H9 (cell line): Measurements from ENCODE around the gene AP1B1. TPM values are rescaled to one million over a fixed set of nuclear protein-coding genes. Genes with fewer than 3 reads are reported as not detected.

Experiments used
- DNase-seq: peaks from one replicate; pipeline ENCODE4 v3.0.0-alpha.2; 2017
- H2AFZ ChIP-seq: one replicate; pipeline ENCODE4 v1.6.1; 2013; ENCODE audit warnings: mild to moderate bottlenecking, low read length, control low read depth, moderate library complexity
- H2AK5ac ChIP-seq: 2 replicates; pipeline ENCODE4 v1.6.1; 2013; ENCODE audit warnings: low read length, control low read depth, mixed read lengths; ENCODE audit not compliant: insufficient read length
- H2BK120ac ChIP-seq: one replicate; pipeline ENCODE4 v1.6.1; 2013; ENCODE audit warnings: low read depth, mild to moderate bottlenecking, low read length, control low read depth, inconsistent platforms; ENCODE audit not compliant: poor library complexity, severe bottlenecking
- H2BK12ac ChIP-seq: 2 replicates; pipeline ENCODE4 v1.6.1; 2013; ENCODE audit warnings: low read length, control low read depth, mixed read lengths, low read depth; ENCODE audit not compliant: insufficient read length
- H2BK15ac ChIP-seq: 2 replicates; pipeline ENCODE4 v1.6.1; 2013; ENCODE audit warnings: low read depth, low read length, control low read depth
- H2BK20ac ChIP-seq: one replicate; pipeline ENCODE4 v1.6.1; 2013; ENCODE audit warnings: low read depth, mild to moderate bottlenecking, low read length, control low read depth, inconsistent platforms; ENCODE audit not compliant: poor library complexity, severe bottlenecking
- H2BK5ac ChIP-seq: 2 replicates; pipeline ENCODE4 v1.6.1; 2013; ENCODE audit warnings: low read length, control low read depth, mixed read lengths; ENCODE audit not compliant: insufficient read length
- H3K14ac ChIP-seq: 2 replicates; pipeline ENCODE4 v1.6.1; 2013; ENCODE audit warnings: low read length, control low read depth; ENCODE audit not compliant: insufficient read depth
- H3K18ac ChIP-seq: 2 replicates; pipeline ENCODE4 v1.6.1; 2013; ENCODE audit warnings: low read depth, mild to moderate bottlenecking, mixed read lengths, low read length, control low read depth; ENCODE audit not compliant: insufficient read length
- H3K23ac ChIP-seq: 2 replicates; pipeline ENCODE4 v1.6.1; 2013; ENCODE audit warnings: low read length, control low read depth, mixed read lengths, low read depth; ENCODE audit not compliant: insufficient read length
- H3K23me2 ChIP-seq: 2 replicates; pipeline ENCODE4 v1.6.1; 2013; ENCODE audit warnings: low read depth, mild to moderate bottlenecking, mixed read lengths, low read length, control low read depth; ENCODE audit not compliant: insufficient read length, poor library complexity, severe bottlenecking
- H3K27ac ChIP-seq: 2 replicates; pipeline ENCODE4 v1.5.1; 2013; ENCODE audit warnings: low read length, control low read depth, mixed read lengths, low read depth; ENCODE audit not compliant: insufficient read length
- H3K27me3 ChIP-seq: 2 replicates; pipeline ENCODE4 v1.6.1; 2013; ENCODE audit warnings: low read length, control low read depth, inconsistent platforms; ENCODE audit not compliant: insufficient read depth
- H3K4ac ChIP-seq: 2 replicates; pipeline ENCODE4 v1.6.1; 2013; ENCODE audit warnings: low read depth, mild to moderate bottlenecking, control low read depth, inconsistent platforms, low read length, moderate library complexity
- H3K4me1 ChIP-seq: 2 replicates; pipeline ENCODE4 v1.6.1; 2013; ENCODE audit warnings: low read length, control low read depth, inconsistent platforms; ENCODE audit not compliant: insufficient read depth
- H3K4me2 ChIP-seq: 2 replicates; pipeline ENCODE4 v1.6.1; 2013; ENCODE audit warnings: low read length, control low read depth, mixed read lengths; ENCODE audit not compliant: insufficient read length, insufficient read depth
- H3K56ac ChIP-seq: 2 replicates; pipeline ENCODE4 v1.6.1; 2013; ENCODE audit warnings: low read depth, mild to moderate bottlenecking, mixed read lengths, low read length, control low read depth; ENCODE audit not compliant: insufficient read length
- H3K79me1 ChIP-seq: 2 replicates; pipeline ENCODE4 v1.6.1; 2013; ENCODE audit warnings: low read depth, mild to moderate bottlenecking, moderate library complexity, low read length, control low read depth, inconsistent platforms; ENCODE audit not compliant: insufficient read depth, poor library complexity, severe bottlenecking
- H3K79me2 ChIP-seq: 2 replicates; pipeline ENCODE4 v1.6.1; 2013; ENCODE audit warnings: low read length, control low read depth, inconsistent platforms; ENCODE audit not compliant: insufficient read depth
- H3K9ac ChIP-seq: 2 replicates; pipeline ENCODE4 v1.6.1; 2013; ENCODE audit warnings: low read length, control low read depth, mixed read lengths; ENCODE audit not compliant: insufficient read length; ENCODE audit errors: extremely low read depth
- H3K9me3 ChIP-seq: one replicate; pipeline ENCODE4 v1.6.1; 2013; ENCODE audit warnings: low read depth, low read length, inconsistent platforms; ENCODE audit not compliant: control insufficient read depth
- H3T11ph ChIP-seq: one replicate; pipeline ENCODE4 v1.6.1; 2013; ENCODE audit warnings: mild to moderate bottlenecking, low read length, control low read depth, inconsistent platforms
- H4K20me1 ChIP-seq: one replicate; pipeline ENCODE4 v1.6.1; 2013; ENCODE audit not compliant: control insufficient read depth, insufficient read length, insufficient read depth
- H4K5ac ChIP-seq: 2 replicates; pipeline ENCODE4 v1.6.1; 2013; ENCODE audit warnings: low read depth, mild to moderate bottlenecking, mixed read lengths, low read length, control low read depth; ENCODE audit not compliant: insufficient read length
- H4K8ac ChIP-seq: replicated peaks from 2 replicates; pipeline ENCODE4 v1.6.1; 2013; ENCODE audit warnings: low read length, control low read depth, mixed read lengths, low read depth; ENCODE audit not compliant: insufficient read length
- H4K91ac ChIP-seq: 2 replicates; pipeline ENCODE4 v1.6.1; 2013; ENCODE audit warnings: low read depth, mild to moderate bottlenecking, moderate library complexity, mixed read lengths, low read length, control low read depth; ENCODE audit not compliant: insufficient read length
- H3K27ac Mint-ChIP-seq, 3 experiments: 2 replicates in 2 of 3; 3 replicates in 1 of 3; pipeline ENCODE4 v1.8.0; 2020 to 2021; ENCODE audit warnings: mixed read lengths in 3 of 3, mild to moderate bottlenecking in 1 of 3, moderate library complexity in 1 of 3
- H3K27me3 Mint-ChIP-seq: 2 replicates; pipeline ENCODE4 v1.8.0; 2021; ENCODE audit warnings: low read depth, mild to moderate bottlenecking, moderate library complexity, mixed read lengths
- H3K36me3 Mint-ChIP-seq, 3 experiments: 2 replicates in 2 of 3; 3 replicates in 1 of 3; pipeline ENCODE4 v1.8.0; 2020 to 2021; ENCODE audit warnings: low read depth in 3 of 3, mixed read lengths in 3 of 3; ENCODE audit not compliant: insufficient read depth in 1 of 3
- H3K4me1 Mint-ChIP-seq, 2 experiments: 2 replicates each; pipeline ENCODE4 v1.8.0; 2020; ENCODE audit warnings: mixed read lengths in 2 of 2
- H3K4me3 Mint-ChIP-seq, 2 experiments: 2 replicates in 1 of 2; 3 replicates in 1 of 2; pipeline ENCODE4 v1.8.0; 2020 to 2021; ENCODE audit warnings: mild to moderate bottlenecking in 2 of 2, mixed read lengths in 2 of 2, moderate library complexity in 1 of 2
- H3K9me3 Mint-ChIP-seq, 2 experiments: 2 replicates in 1 of 2; 3 replicates in 1 of 2; pipeline ENCODE4 v1.8.0; 2020; ENCODE audit warnings: mild to moderate bottlenecking in 2 of 2, mixed read lengths in 2 of 2, moderate library complexity in 1 of 2
- WGBS: extraction: QIAGEN DNeasy Blood & Tissue Kit; methylation state at CpG from one replicate; pipeline ENCODE4 v1.1.7; 2013; ENCODE audit warnings: missing lambda C conversion rate, low lambda C conversion rate, mixed read lengths; ENCODE audit not compliant: insufficient read length; ENCODE audit errors: extremely low coverage; 5-methylcytosine and 5-hydroxymethylcytosine counted together
- total RNA-seq: library from RNA; stranded (reverse); gene quantifications from 2 replicates; pipeline ENCODE4 v1.2.1, GENCODE V29; 2021
- TF ChIP-seq, protein P1 (sequence below): fragments of 200-600 bp; sonication (generic); conservative IDR thresholded peaks from 3 replicates; pipeline ENCODE4 v1.8.0; 2021; ENCODE audit warnings: antibody characterized with exemption, mild to moderate bottlenecking

The AP1B1 gene
- total RNA-seq, 1 experiment from 2014 or later: 64.0 TPM

- Histone ChIP-seq H4K8ac (no peak overlapping the region), H2BK20ac (no peak overlapping the region), H2BK15ac (no peak overlapping the region), H2BK120ac (no peak overlapping the region), H3K27ac (no peak overlapping the region), H2BK5ac (no peak overlapping the region), H3K9me3 (no peaks in the 10 kb centered on the region), H3K23ac (no peak overlapping the region), H3K9ac (no peak overlapping the region), H3K18ac (no peak overlapping the region), H2AK5ac (no peak overlapping the region), H3K27me3 (no peaks in the 10 kb centered on the region), H3K79me1 (no peaks in the 10 kb centered on the region), H4K91ac (no peak overlapping the region), H3K4me2 (no peak overlapping the region), H3K23me2 (no peaks in the 10 kb centered on the region), H2AFZ (no peak overlapping the region), H3K4ac (no peak overlapping the region), H3K79me2 (no peaks in the 10 kb centered on the region), H3T11ph (no peak overlapping the region), H2BK12ac (no peak overlapping the region), H3K4me1 (no peaks in the 10 kb centered on the region), H4K20me1 (peaks cover 3% of the 10 kb centered on the region), H3K14ac (no peak overlapping the region), H3K56ac (no peak overlapping the region), H4K5ac (no peak overlapping the region)
- Mint-ChIP-seq H3K27me3 (no peaks in the 10 kb centered on the region), H3K36me3 (peaks cover 3 to 20% (median 20%) of the 10 kb centered on the region in 3 experiments; a peak in 6 of 7 replicates), H3K4me1 (peaks cover 2 to 3% of the 10 kb centered on the region in 2 experiments; a peak in 2 of 4 replicates), H3K9me3 (no peaks in the 10 kb centered on the region), H3K27ac (no peak overlapping the region), H3K4me3 (no peak overlapping the region)
- TF ChIP-seq, protein P1, sequence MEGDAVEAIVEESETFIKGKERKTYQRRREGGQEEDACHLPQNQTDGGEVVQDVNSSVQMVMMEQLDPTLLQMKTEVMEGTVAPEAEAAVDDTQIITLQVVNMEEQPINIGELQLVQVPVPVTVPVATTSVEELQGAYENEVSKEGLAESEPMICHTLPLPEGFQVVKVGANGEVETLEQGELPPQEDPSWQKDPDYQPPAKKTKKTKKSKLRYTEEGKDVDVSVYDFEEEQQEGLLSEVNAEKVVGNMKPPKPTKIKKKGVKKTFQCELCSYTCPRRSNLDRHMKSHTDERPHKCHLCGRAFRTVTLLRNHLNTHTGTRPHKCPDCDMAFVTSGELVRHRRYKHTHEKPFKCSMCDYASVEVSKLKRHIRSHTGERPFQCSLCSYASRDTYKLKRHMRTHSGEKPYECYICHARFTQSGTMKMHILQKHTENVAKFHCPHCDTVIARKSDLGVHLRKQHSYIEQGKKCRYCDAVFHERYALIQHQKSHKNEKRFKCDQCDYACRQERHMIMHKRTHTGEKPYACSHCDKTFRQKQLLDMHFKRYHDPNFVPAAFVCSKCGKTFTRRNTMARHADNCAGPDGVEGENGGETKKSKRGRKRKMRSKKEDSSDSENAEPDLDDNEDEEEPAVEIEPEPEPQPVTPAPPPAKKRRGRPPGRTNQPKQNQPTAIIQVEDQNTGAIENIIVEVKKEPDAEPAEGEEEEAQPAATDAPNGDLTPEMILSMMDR: peak; percentile 32; the same call in 2 of the 3 replicates
- WGBS: no CpG with 5 or more reads among the region's 5 CpGs
- no peak for DNase-seq
These were observed 60.3 kb downstream of the AP1B1 start for GRCh38 chr22:29328055-29328454.
